ENCODE measurements around the gene GZMM. TPM values are rescaled to one million over a fixed set of nuclear protein-coding genes. Genes with fewer than 3 reads are reported as not detected.

GZMM gene
- total RNA-seq, 4 donors from 2014 or later: 0.49 TPM; not detected in 3

- Histone ChIP-seq H3K27me3 (no peaks in the 10 kb centered on the region), H3K4me3 (no peak overlapping the region), H3K4me1 (peaks cover 14 to 25% of the 10 kb centered on the region in 2 donors), H3K9me3 (no peaks in the 10 kb centered on the region), H3K36me3 (peaks cover 0 to 6% of the 10 kb centered on the region in 2 donors), H3K27ac (peak overlapping the region; percentile 37 to 71 (median 58))
- DNase-seq (peak in 1 of 2 donors; percentile 56), ATAC-seq (no peak)
- in situ Hi-C loops (cut with MboI; ENCODE audit: low sequenced_read_pairs in 4 of 4) (no loop called here), intact Hi-C loops (cut with DNase I; ENCODE audit: low total_unique reads) (no loop called here)
- TF ChIP-seq CTCF (IDR thresholded peaks at IDR 0.05 in 4 of 5, conservative IDR thresholded peaks at IDR 0.05 in 1 of 5) (peak; percentile 71 to 86 (median 81)), POLR2A (IDR thresholded peaks at IDR 0.05) (no peak)
Measured at GRCh38 chr19:510606-511100, 33.2 kb upstream of the GZMM start.

GRCh38 chr19:511101-511851 is 32.6 kb upstream of the GZMM start:
- Histone ChIP-seq H3K4me1 (peaks cover 12 to 24% of the 10 kb centered on the region in 2 donors), H3K36me3 (peaks cover 0 to 6% of the 10 kb centered on the region in 2 donors), H3K27ac (peak overlapping the region; percentile 37 to 71 (median 58)), H3K27me3 (no peaks in the 10 kb centered on the region), H3K9me3 (no peaks in the 10 kb centered on the region), H3K4me3 (no peak overlapping the region)
- TF ChIP-seq CTCF (IDR thresholded peaks at IDR 0.05 in 4 of 5, conservative IDR thresholded peaks at IDR 0.05 in 1 of 5) (no peak), POLR2A (IDR thresholded peaks at IDR 0.05) (peak in 1 of 2 donors; percentile 6)
- intact Hi-C loops (cut with DNase I; ENCODE audit: low total_unique reads) (no loop called here), in situ Hi-C loops (cut with MboI; ENCODE audit: low sequenced_read_pairs in 4 of 4) (no loop called here)
- ATAC-seq (no peak), DNase-seq (no peak)

GRCh38 chr19:512547-513365 is 31.1 kb upstream of the GZMM start:
- DNase-seq (no peak), ATAC-seq (no peak)
- Histone ChIP-seq H3K9me3 (no peaks in the 10 kb centered on the region), H3K27ac (no peak overlapping the region), H3K36me3 (peaks cover 0 to 6% of the 10 kb centered on the region in 2 donors), H3K27me3 (no peaks in the 10 kb centered on the region), H3K4me3 (no peak overlapping the region), H3K4me1 (peaks cover 10 to 19% of the 10 kb centered on the region in 2 donors)
- TF ChIP-seq POLR2A (IDR thresholded peaks at IDR 0.05) (no peak), CTCF (IDR thresholded peaks at IDR 0.05 in 4 of 5, conservative IDR thresholded peaks at IDR 0.05 in 1 of 5) (no peak)
- intact Hi-C loops (cut with DNase I; ENCODE audit: low total_unique reads): no loop called here
- in situ Hi-C loops (cut with MboI; ENCODE audit: low sequenced_read_pairs in 4 of 4): no loop called here

- no peak overlapping the region for H3K27ac ChIP-seq
Measured at GRCh38 chr19:513368-514165, 30.3 kb upstream of the GZMM start.

More at GRCh38 chr19:513368-514165, 30.3 kb upstream of the GZMM start:
- TF ChIP-seq CTCF (IDR thresholded peaks at IDR 0.05 in 4 of 5, conservative IDR thresholded peaks at IDR 0.05 in 1 of 5): no peak
- no peak for TF ChIP-seq POLR2A (IDR thresholded peaks at IDR 0.05)
- Histone ChIP-seq H3K27me3 (no peaks in the 10 kb centered on the region), H3K4me3 (no peak overlapping the region), H3K36me3 (peaks cover 0 to 6% of the 10 kb centered on the region in 2 donors), H3K9me3 (no peaks in the 10 kb centered on the region), H3K4me1 (peaks cover 3 to 11% of the 10 kb centered on the region in 2 donors)
- intact Hi-C loops (cut with DNase I; ENCODE audit: low total_unique reads): no loop called here
- no peak for ATAC-seq
- no peak for DNase-seq
- in situ Hi-C loops (cut with MboI; ENCODE audit: low sequenced_read_pairs in 4 of 4): no loop called here

All from gastrocnemius medialis (tissue), 4 donors.